Vagina (tissue), 2 donors: ENCODE data around the gene UPK2.

ENCODE experiments used
- CTCF ChIP-seq, 3 experiments: fragments of 450-650 bp in 2 of 3; fragments of 200-600 bp in 1 of 3; sonication (generic) in 1 of 3; IDR thresholded peaks; one replicate each; pipeline ENCODE4 v1.5.1; 2017 to 2019; ENCODE audit warnings: antibody characterized with exemption in 3 of 3, mild to moderate bottlenecking in 2 of 3, moderate library complexity in 2 of 3
- POLR2AphosphoS5 ChIP-seq, 2 donors: sonication (generic); formaldehyde crosslinking; IDR thresholded peaks; one replicate each; pipeline ENCODE4 v1.9.0; 2017; ENCODE audit warnings: antibody characterized with exemption in 2 of 2, mild to moderate bottlenecking in 2 of 2, low read depth in 1 of 2; ENCODE audit not compliant: insufficient read depth in 1 of 2

DNA sequence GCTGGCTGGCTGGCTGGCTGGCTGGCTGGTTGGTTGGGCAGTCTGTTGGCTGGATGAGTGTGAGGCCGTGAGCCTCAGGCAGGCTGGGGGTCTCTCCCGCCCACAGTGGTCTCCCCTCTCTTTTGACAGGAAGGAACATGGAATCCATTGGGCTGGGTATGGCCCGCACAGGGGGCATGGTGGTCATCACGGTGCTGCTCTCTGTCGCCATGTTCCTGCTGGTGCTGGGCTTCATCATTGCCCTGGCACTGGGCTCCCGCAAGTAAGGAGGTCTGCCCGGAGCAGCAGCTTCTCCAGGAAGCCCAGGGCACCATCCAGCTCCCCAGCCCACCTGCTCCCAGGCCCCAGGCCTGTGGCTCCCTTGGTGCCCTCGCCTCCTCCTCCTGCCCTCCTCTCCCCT is 1.9 kb downstream of the UPK2 start:
- TF ChIP-seq POLR2AphosphoS5 (IDR thresholded peaks at IDR 0.05; ENCODE audit: insufficient read depth in 1 of 2, low read depth in 1 of 2) (no peak), CTCF (IDR thresholded peaks at IDR 0.05) (no peak)
